ENCODE measurements around the gene PRKAR2A. TPM values are rescaled to one million over a fixed set of nuclear protein-coding genes. Genes with fewer than 3 reads are reported as not detected.

The PRKAR2A gene
- total RNA-seq, 6 experiments from 2014 or later: 21.9 to 31.1 (median 27.2) TPM

GRCh38 chr3:48696601-48697000 lies 151.1 kb downstream of the PRKAR2A start:
- DNase-seq: no peak

More at GRCh38 chr3:48696601-48697000, 151.1 kb downstream of the PRKAR2A start:
- intact Hi-C loops (cut with DNase I): no loop called here
- no peak overlapping the region for H3K27ac ChIP-seq
- TF ChIP-seq POLR2A (IDR thresholded peaks at IDR 0.05) (no peak), CTCF (IDR thresholded peaks at IDR 0.05) (no peak)
- peaks cover 0 to 31% (median 4%) of the 10 kb centered on the region in 4 donors for H3K4me1 ChIP-seq
- H3K4me3 ChIP-seq: no peak overlapping the region
- ATAC-seq: peak in 3 of 4 donors; percentile 12 to 45 (median 41)
- H3K36me3 ChIP-seq: peaks cover 5 to 55% (median 15%) of the 10 kb centered on the region in 4 donors
- H3K27me3 ChIP-seq: no peaks in the 10 kb centered on the region
- no peaks in the 10 kb centered on the region for H3K9me3 ChIP-seq

Other genes starting within 250 kb of the PRKAR2A start
- 100 to 1,000 TPM; 176 to 329 (median 213) TPM for gene UQCRC1, start 238.2 kb downstream of the PRKAR2A start, total RNA-seq
- gene TMEM89, start 226.1 kb downstream of the PRKAR2A start, total RNA-seq: not detected
- gene SLC26A6, start 212.4 kb downstream of the PRKAR2A start, total RNA-seq: 1 to 10 TPM; 6.6 to 9.9 (median 8.6) TPM
- gene CELSR3, start 185.0 kb downstream of the PRKAR2A start, total RNA-seq: under 1 TPM; 0.15 to 0.68 (median 0.34) TPM
- gene NCKIPSD, start 162.0 kb downstream of the PRKAR2A start, total RNA-seq: 10 to 100 TPM in 4 of 6 experiments, 1 to 10 TPM in 2; 6.8 to 27.3 (median 12.3) TPM
- gene IP6K2, start 130.7 kb downstream of the PRKAR2A start, total RNA-seq: 10 to 100 TPM; 25.4 to 31.4 (median 27.4) TPM
- gene SLC25A20, start 51.0 kb upstream of the PRKAR2A start, total RNA-seq: 100 to 1,000 TPM in 2 of 6 experiments, 10 to 100 TPM in 4; 54.4 to 114 (median 82.3) TPM
- gene ARIH2, start 71.0 kb upstream of the PRKAR2A start, total RNA-seq: 10 to 100 TPM; 34.4 to 44.9 (median 38.2) TPM
- gene P4HTM, start 142.4 kb upstream of the PRKAR2A start, total RNA-seq: 10 to 100 TPM in 5 of 6 experiments, 1 to 10 TPM in 1; 7.7 to 19.2 (median 11.1) TPM
- gene WDR6, start 159.5 kb upstream of the PRKAR2A start, total RNA-seq: 10 to 100 TPM; 35.7 to 72.9 (median 65.4) TPM
- gene DALRD3, start 170.7 kb upstream of the PRKAR2A start, total RNA-seq: 10 to 100 TPM in 2 of 6 experiments, 1 to 10 TPM in 4; 7.5 to 17.0 (median 8.1) TPM
- gene NDUFAF3, start 174.2 kb upstream of the PRKAR2A start, total RNA-seq: 100 to 1,000 TPM in 1 of 6 experiments, 10 to 100 TPM in 5; 39.2 to 100 (median 44.8) TPM
- gene IMPDH2, start 181.5 kb upstream of the PRKAR2A start, total RNA-seq: 10 to 100 TPM; 32.0 to 57.3 (median 39.0) TPM
- 10 to 100 TPM; 21.9 to 35.7 (median 31.7) TPM for gene QRICH1, start 246.2 kb upstream of the PRKAR2A start, total RNA-seq